ENCODE data around the gene PSD4. TPM values are rescaled to one million over a fixed set of nuclear protein-coding genes. Genes with fewer than 3 reads are reported as not detected.

Gene PSD4
- total and polyA plus RNA-seq, 2 of the 4 experiments (the other 2 are of a cell fraction): 0.36 to 0.70 TPM

- Histone ChIP-seq H3K27me3 (ENCODE audit: control insufficient read depth, insufficient read depth, low read length) (no peaks in the 10 kb centered on the region), H4K8ac (ENCODE audit: low read depth in 2 of 2, low read length in 2 of 2) (no peak overlapping the region), H3K56ac (ENCODE audit: extremely low read depth, insufficient read depth, low read length) (no peak overlapping the region), H3K27ac (ENCODE audit: insufficient read depth, low read length) (no peak overlapping the region), H3K4me3 (ENCODE audit: insufficient read depth, low read depth, low read length) (no peak overlapping the region), H3K79me1 (ENCODE audit: low read depth in 1 of 2, low read length in 2 of 2) (no peaks in the 10 kb centered on the region), H3K4me2 (ENCODE audit: low read depth, low read length) (no peak overlapping the region), H2BK5ac (ENCODE audit: low read depth, low read length, poor library complexity, severe bottlenecking) (no peak overlapping the region), H2BK15ac (ENCODE audit: low read depth, low read length) (no peak overlapping the region), H2BK120ac (ENCODE audit: low read depth, low read length) (no peak overlapping the region), H2AK9ac (replicated peaks; ENCODE audit: low read depth, low read length, poor library complexity) (no peak overlapping the region), H3K9ac (ENCODE audit: low read depth, low read length) (no peak overlapping the region), H3K4ac (ENCODE audit: low read depth, low read length) (no peak overlapping the region), H4K91ac (ENCODE audit: insufficient read depth, low read depth, low read length) (no peak overlapping the region), H3K9me1 (ENCODE audit: insufficient read depth, low read length) (no peaks in the 10 kb centered on the region), H3K23ac (ENCODE audit: low read depth, low read length) (no peak overlapping the region), H2AFZ (replicated peaks; ENCODE audit: low read length, poor library complexity) (no peak overlapping the region), H3K36me3 (ENCODE audit: control insufficient read depth, insufficient read depth, low read length) (no peaks in the 10 kb centered on the region), H4K5ac (ENCODE audit: low read depth, low read length) (no peak overlapping the region), H4K20me1 (ENCODE audit: insufficient read depth, low read length) (no peaks in the 10 kb centered on the region), H3K4me1 (ENCODE audit: control insufficient read depth, insufficient read depth, low read length) (no peaks in the 10 kb centered on the region), H3K18ac (ENCODE audit: low read depth, low read length) (no peak overlapping the region), H3K14ac (replicated peaks; ENCODE audit: low read depth, low read length) (no peak overlapping the region), H2AK5ac (ENCODE audit: low read depth, low read length) (no peak overlapping the region), H2BK20ac (ENCODE audit: low read depth, low read length) (0 out of 2 replicates have a peak overlapping the region, but pooled peaks have one; percentile 11), H3K9me3 (ENCODE audit: control insufficient read depth, insufficient read depth, low read length) (no peaks in the 10 kb centered on the region)
- no peak for ATAC-seq (ENCODE audit: low read depth)
- in situ Hi-C loops (cut with MboI; ENCODE audit: low sequenced_read_pairs): no loop called here
- ChIA-PET CTCF (no interaction called here), POLR2A (ENCODE audit: unreplicated experiment) (no interaction called here)
- no peak for DNase-seq
- intact Hi-C loops (cut with micrococcal nuclease): no loop called here
- dilution Hi-C loops (cut with HindIII; ENCODE audit: low sequenced_read_pairs, unreplicated experiment): no loop called here
- 83% methylated on average over 1 of the region's 3 CpGs; no CpG with 5 or more reads in 1 of the 2 experiments for WGBS, 2 experiments (ENCODE audit: extremely low coverage in 2 of 2, insufficient read length in 1 of 2)
- TF ChIP-seq CHD1 (IDR thresholded peaks at IDR 0.05; ENCODE audit: low read depth, low read length) (no peak), RFX5 (IDR thresholded peaks at IDR 0.05; ENCODE audit: low read depth, low read length) (no peak), USF2 (IDR thresholded peaks at IDR 0.05; ENCODE audit: low read depth, low read length) (no peak), MXI1 (IDR thresholded peaks at IDR 0.05; ENCODE audit: borderline replicate concordance, low read depth, low read length) (no peak), CEBPB (IDR thresholded peaks at IDR 0.05; ENCODE audit: low read depth, low read length) (no peak), RAD21 (IDR thresholded peaks at IDR 0.05; ENCODE audit: low read length) (no peak), SMC3 (IDR thresholded peaks at IDR 0.05; ENCODE audit: low read depth, low read length) (no peak)
- no TSS peak for BruUV-seq (replicated peaks)
These were observed 56.0 kb downstream of the PSD4 start for GRCh38 chr2:113229795-113230194.
